GM23248 (cell line): ENCODE results near the gene ZBTB45. TPM values are rescaled to one million over a fixed set of nuclear protein-coding genes. Genes with fewer than 3 reads are reported as not detected.

ENCODE experiments used
- DNase-seq: peaks from one replicate; pipeline ENCODE4 v3.0.0-alpha.2; 2015
- H2AFZ ChIP-seq: fragments of 200-600 bp; sonication (generic); 2 replicates; pipeline ENCODE4 v1.6.1; 2016; ENCODE audit warnings: antibody characterized with exemption
- H3F3A ChIP-seq: fragments of 200-600 bp; sonication (generic); 2 replicates; pipeline ENCODE4 v1.6.1; 2016; ENCODE audit warnings: mild to moderate bottlenecking, antibody characterized with exemption, mixed run types; ENCODE audit not compliant: insufficient read depth
- H3K27ac ChIP-seq: fragments of 200-600 bp; sonication (generic); 2 replicates; pipeline ENCODE4 v1.5.1; 2016; ENCODE audit warnings: mild to moderate bottlenecking
- H3K27me3 ChIP-seq: fragments of 200-600 bp; sonication (generic); replicated peaks from 2 replicates; pipeline ENCODE4 v1.6.1; 2016; ENCODE audit warnings: mild to moderate bottlenecking; ENCODE audit not compliant: insufficient read depth
- H3K36me3 ChIP-seq: fragments of 200-600 bp; sonication (generic); 2 replicates; pipeline ENCODE4 v1.6.1; 2016; ENCODE audit warnings: low read depth, mild to moderate bottlenecking
- H3K4me1 ChIP-seq: fragments of 200-600 bp; sonication (generic); 2 replicates; pipeline ENCODE4 v1.6.1; 2016; ENCODE audit warnings: mild to moderate bottlenecking; ENCODE audit not compliant: insufficient read depth
- H3K4me2 ChIP-seq: fragments of 200-600 bp; sonication (generic); one replicate; pipeline ENCODE4 v1.6.1; 2016; ENCODE audit warnings: mild to moderate bottlenecking; ENCODE audit not compliant: unreplicated experiment
- H3K4me3 ChIP-seq: fragments of 200-600 bp; sonication (generic); 2 replicates; pipeline ENCODE4 v1.5.1; 2016; ENCODE audit warnings: mild to moderate bottlenecking
- H3K79me2 ChIP-seq: fragments of 200-600 bp; sonication (generic); 2 replicates; pipeline ENCODE4 v1.6.1; 2016; ENCODE audit warnings: mild to moderate bottlenecking; ENCODE audit not compliant: insufficient read depth
- H3K9ac ChIP-seq: fragments of 200-600 bp; sonication (generic); 2 replicates; pipeline ENCODE4 v1.6.1; 2016; ENCODE audit warnings: mild to moderate bottlenecking
- H3K9me2 ChIP-seq: fragments of 200-600 bp; sonication (generic); 2 replicates; pipeline ENCODE4 v1.6.1; 2016; ENCODE audit warnings: mixed run types, mild to moderate bottlenecking, moderate library complexity; ENCODE audit not compliant: insufficient read depth
- H3K9me3 ChIP-seq: fragments of 200-600 bp; sonication (generic); one replicate; pipeline ENCODE4 v1.6.1; 2017; ENCODE audit warnings: low read depth
- H4K20me1 ChIP-seq: fragments of 200-600 bp; sonication (generic); 2 replicates; pipeline ENCODE4 v1.6.0; 2016; ENCODE audit not compliant: insufficient read depth
- EZH2 ChIP-seq: fragments of 200-600 bp; sonication (generic); IDR thresholded peaks from 2 replicates; pipeline ENCODE4 v1.6.1; 2018; ENCODE audit warnings: antibody characterized with exemption, mild to moderate bottlenecking; ENCODE audit not compliant: insufficient read depth, poor library complexity, severe bottlenecking
- EZH2phosphoT487 ChIP-seq: fragments of 200-600 bp; sonication (generic); IDR thresholded peaks from 2 replicates; pipeline ENCODE4 v1.6.1; 2018; ENCODE audit warnings: antibody characterized with exemption, moderate library complexity, mild to moderate bottlenecking, low read depth; ENCODE audit not compliant: insufficient read depth
- WGBS, 2 experiments: methylation state at CpG; one replicate each; pipeline ENCODE4 v1.1.6; 2015 to 2017; ENCODE audit warnings: low lambda C conversion rate in 2 of 2, low coverage in 1 of 2; ENCODE audit errors: missing lambda C conversion rate in 2 of 2; 5-methylcytosine and 5-hydroxymethylcytosine counted together
- in situ Hi-C: fragments of 300-500 bp; cut with MboI; formaldehyde crosslinking; loops from 2 replicates; pipeline ENCODE4 v1.15.0; 2020
- microRNA-seq: library from miRNA; unstranded; fragments of <30 nt; microRNA quantifications from one replicate; pipeline ENCODE4, GENCODE V29; 2016; ENCODE audit warnings: borderline number of aligned reads
- polyA plus RNA-seq: library from polyadenylated mRNA; unstranded; fragments of >200 nt; fragmentation: Nextera tagmentation; extraction: Ambion mirVana; gene quantifications from 2 replicates; pipeline ENCODE4 v1.2.1, GENCODE V29; 2016
- small RNA-seq: library from RNA; depleted of rRNA; stranded (forward); fragments of <200 nt; gene quantifications from one replicate; pipeline ENCODE3, GENCODE V24; 2014; ENCODE audit warnings: low read depth, low replicate concordance
- total RNA-seq: library from RNA; depleted of rRNA; stranded (reverse); fragments of >200 nt; shearing (Covaris generic); gene quantifications from 2 replicates; pipeline ENCODE4 v1.2.3, GENCODE V29; 2014; rRNA removed

Gene ZBTB45
- total and polyA plus RNA-seq, 2 experiments from 2014 or later, result 9.0 to 16.0 TPM

- no peaks in the 10 kb centered on the region for H3K27me3 ChIP-seq
- H3K9me3 ChIP-seq, result no peaks in the 10 kb centered on the region
- no peak for DNase-seq
- no peaks in the 10 kb centered on the region for H3K9me2 ChIP-seq
- TF ChIP-seq EZH2 (no peak), EZH2phosphoT487 (no peak)
- peak overlapping the region; percentile 81 for H3K4me3 ChIP-seq
- H4K20me1 ChIP-seq, result no peaks in the 10 kb centered on the region
- H3K4me1 ChIP-seq, result peaks cover 5% of the 10 kb centered on the region; the same call in 1 of the 2 replicates
- H3K79me2 ChIP-seq, result peaks cover 27% of the 10 kb centered on the region
- peak overlapping the region; percentile 97 for H2AFZ ChIP-seq
- 23 to 28% methylated on average over 20 of the region's 20 CpGs for WGBS, 2 experiments
- H3K27ac ChIP-seq, result no peak overlapping the region
- in situ Hi-C loops, result no loop called here
- H3F3A ChIP-seq, result no peaks in the 10 kb centered on the region
- peak overlapping the region; percentile 49 for H3K9ac ChIP-seq
- peak overlapping the region; percentile 91 for H3K4me2 ChIP-seq
- no peaks in the 10 kb centered on the region for H3K36me3 ChIP-seq
These were observed 53.4 kb downstream of the ZBTB45 start for GRCh38 chr19:58466089-58466759.

Small RNA genes within 50 kb of the gene (microRNA-seq; reads per million reads assigned to microRNA genes)
- not detected for gene MIR6807

Small RNA genes within 50 kb of the gene (small RNA-seq; reads per million reads assigned to genes)
- gene MIR6807 (not detected), gene RN7SL525P (not detected), gene RN7SL693P (not detected), gene RNU6-1337P (not detected)

Other genes starting within 250 kb of the ZBTB45 start
- gene ZNF8, start 240.9 kb downstream of the ZBTB45 start, total RNA-seq, result 4.0 and 5.7 TPM in 2 replicates
- gene ZNF8, start 240.9 kb downstream of the ZBTB45 start, polyA plus RNA-seq, result 1.1 and 1.2 TPM in 2 replicates
- gene ERVK3-1, start 214.4 kb downstream of the ZBTB45 start, total RNA-seq, result 33.7 and 35.0 TPM in 2 replicates
- gene ERVK3-1, start 214.4 kb downstream of the ZBTB45 start, polyA plus RNA-seq, result 40.2 and 41.3 TPM in 2 replicates
- gene ZSCAN22, start 192.8 kb downstream of the ZBTB45 start, total RNA-seq, result 1.8 and 3.4 TPM in 2 replicates
- gene ZSCAN22, start 192.8 kb downstream of the ZBTB45 start, polyA plus RNA-seq, result 1.5 and 2.1 TPM in 2 replicates
- 22.0 and 63.7 TPM in 2 replicates for gene A1BG, start 166.3 kb downstream of the ZBTB45 start, total RNA-seq
- gene A1BG, start 166.3 kb downstream of the ZBTB45 start, polyA plus RNA-seq, result 31.3 and 34.3 TPM in 2 replicates
- gene ZNF497, start 157.1 kb downstream of the ZBTB45 start, total RNA-seq, result 0.38 and 0.97 TPM in 2 replicates
- 0.65 and 0.72 TPM in 2 replicates for gene ZNF497, start 157.1 kb downstream of the ZBTB45 start, polyA plus RNA-seq
- 2.5 and 5.3 TPM in 2 replicates for gene ZNF837, start 138.8 kb downstream of the ZBTB45 start, total RNA-seq
- gene ZNF837, start 138.8 kb downstream of the ZBTB45 start, polyA plus RNA-seq, result 1.4 and 2.2 TPM in 2 replicates
- 1,366 and 1,425 TPM in 2 replicates for gene RPS5, start 132.5 kb downstream of the ZBTB45 start, total RNA-seq
- gene RPS5, start 132.5 kb downstream of the ZBTB45 start, polyA plus RNA-seq, result 561 and 565 TPM in 2 replicates
- not detected in 2 replicates for gene RNF225, start 124.2 kb downstream of the ZBTB45 start, total RNA-seq
- not detected in 2 replicates for gene RNF225, start 124.2 kb downstream of the ZBTB45 start, polyA plus RNA-seq
- gene ZNF584, start 111.2 kb downstream of the ZBTB45 start, total RNA-seq, result 8.5 and 14.6 TPM in 2 replicates
- 12.7 and 14.0 TPM in 2 replicates for gene ZNF584, start 111.2 kb downstream of the ZBTB45 start, polyA plus RNA-seq
- 6.1 and 6.7 TPM in 2 replicates for gene ZNF132, start 79.7 kb downstream of the ZBTB45 start, total RNA-seq
- 4.5 and 5.8 TPM in 2 replicates for gene ZNF132, start 79.7 kb downstream of the ZBTB45 start, polyA plus RNA-seq
- 10.5 TPM in 2 replicates for gene ZNF324B, start 68.2 kb downstream of the ZBTB45 start, total RNA-seq
- gene ZNF324B, start 68.2 kb downstream of the ZBTB45 start, polyA plus RNA-seq, result 2.1 and 3.0 TPM in 2 replicates
- gene ZNF324, start 52.7 kb downstream of the ZBTB45 start, total RNA-seq, result 16.3 and 19.1 TPM in 2 replicates
- gene ZNF324, start 52.7 kb downstream of the ZBTB45 start, polyA plus RNA-seq, result 5.5 and 6.3 TPM in 2 replicates
- 17.8 and 18.0 TPM in 2 replicates for gene ZNF446, start 43.5 kb downstream of the ZBTB45 start, total RNA-seq
- gene ZNF446, start 43.5 kb downstream of the ZBTB45 start, polyA plus RNA-seq, result 5.8 and 6.4 TPM in 2 replicates
- gene SLC27A5, start 7.8 kb downstream of the ZBTB45 start, total RNA-seq, result 0.63 and 3.6 TPM in 2 replicates
- gene SLC27A5, start 7.8 kb downstream of the ZBTB45 start, polyA plus RNA-seq, result 5.1 and 6.3 TPM in 2 replicates
- gene TRIM28, start 24.3 kb upstream of the ZBTB45 start, total RNA-seq, result 263 and 319 TPM in 2 replicates
- 61.5 and 62.0 TPM in 2 replicates for gene TRIM28, start 24.3 kb upstream of the ZBTB45 start, polyA plus RNA-seq
- 88.6 and 89.2 TPM in 2 replicates for gene CHMP2A, start 35.3 kb upstream of the ZBTB45 start, total RNA-seq
- 186 and 193 TPM in 2 replicates for gene CHMP2A, start 35.3 kb upstream of the ZBTB45 start, polyA plus RNA-seq
- 60.3 and 60.4 TPM in 2 replicates for gene UBE2M, start 38.8 kb upstream of the ZBTB45 start, total RNA-seq
- gene UBE2M, start 38.8 kb upstream of the ZBTB45 start, polyA plus RNA-seq, result 8.7 and 13.9 TPM in 2 replicates
- 20.8 and 32.1 TPM in 2 replicates for gene MZF1, start 53.5 kb upstream of the ZBTB45 start, total RNA-seq
- gene MZF1, start 53.5 kb upstream of the ZBTB45 start, polyA plus RNA-seq, result 6.7 and 9.0 TPM in 2 replicates